ENCODE results near the gene TECPR2. TPM values are rescaled to one million over a fixed set of nuclear protein-coding genes. Genes with fewer than 3 reads are reported as not detected.
"Not testable (repeated sequence)": the region's sequence is repeated elsewhere in the genome, so short reads cannot be mapped to it uniquely, and the experiment has no call there.

The TECPR2 gene
- total RNA-seq, 2 donors from 2014 or later, result 8.7 to 9.7 TPM

DNA sequence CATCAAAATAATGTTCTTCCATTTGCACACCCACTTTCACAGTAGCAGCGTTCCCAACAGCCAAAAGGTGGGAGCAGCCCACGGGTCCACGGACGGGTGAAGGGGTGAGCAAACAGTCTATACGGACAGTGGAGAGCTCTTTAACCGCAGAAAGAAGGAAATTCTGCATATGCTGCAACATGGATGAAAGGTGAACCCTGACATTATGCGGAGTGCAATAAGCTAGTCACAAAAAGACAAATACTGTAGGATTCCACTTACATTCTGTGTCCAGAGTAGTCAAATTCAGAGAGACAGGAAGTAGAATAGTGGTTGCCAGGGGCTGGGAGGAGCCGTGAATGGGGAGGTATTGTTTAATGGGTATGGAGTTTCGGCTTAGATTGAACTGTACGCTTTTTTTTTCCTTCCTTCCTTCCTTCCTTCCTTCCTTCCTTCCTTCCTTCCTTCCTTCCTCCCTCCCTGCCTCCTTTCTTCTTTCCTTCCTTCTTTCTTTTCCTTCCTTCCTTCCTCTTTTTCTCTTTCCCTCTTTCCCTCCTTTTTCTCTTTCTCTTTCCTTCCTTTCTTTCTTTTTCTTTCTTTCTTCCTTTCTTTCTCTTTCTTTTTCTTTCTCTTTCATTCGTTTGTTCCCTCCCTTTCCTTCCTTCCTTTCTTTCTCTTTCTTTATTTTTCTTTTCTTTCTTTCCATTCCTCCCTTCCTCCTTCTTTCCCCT lies 162.6 kb downstream of the TECPR2 start:
- Mint-ChIP-seq H3K4me3 (peak overlapping the region; percentile 89 to 93), H3K9me3 (no peaks in the 10 kb centered on the region), H3K36me3 (ENCODE audit: insufficient read depth in 2 of 2) (no peaks in the 10 kb centered on the region), H3K27ac (peak overlapping the region; percentile 79), H3K4me1 (ENCODE audit: low read depth) (peaks cover 29% of the 10 kb centered on the region), H3K27me3 (ENCODE audit: low read depth) (peaks cover 8% of the 10 kb centered on the region)
- peak in 1 of 2 donors; percentile 38 for DNase-seq
- peak; percentile 5 to 20 for ATAC-seq (replicated peaks in 1 of 2)

- Mint-ChIP-seq H3K27me3 (ENCODE audit: low read depth) (peaks cover 8% of the 10 kb centered on the region), H3K4me1 (ENCODE audit: low read depth) (peaks cover 29% of the 10 kb centered on the region), H3K9me3 (no peaks in the 10 kb centered on the region), H3K27ac (peak overlapping the region; percentile 79), H3K4me3 (peak overlapping the region; percentile 89 to 93), H3K36me3 (ENCODE audit: insufficient read depth in 2 of 2) (no peaks in the 10 kb centered on the region)
- no peak for DNase-seq
- no peak for ATAC-seq (replicated peaks in 1 of 2)
Measured at GRCh38 chr14:102525929-102526497, 163.3 kb downstream of the TECPR2 start.

- H3K4me3 Mint-ChIP-seq, result no peak overlapping the region
- H3K27me3 Mint-ChIP-seq (ENCODE audit: low read depth), result no peaks in the 10 kb centered on the region
- no peaks in the 10 kb centered on the region for H3K36me3 Mint-ChIP-seq (ENCODE audit: insufficient read depth in 2 of 2)
- no peaks in the 10 kb centered on the region for H3K9me3 Mint-ChIP-seq
- H3K4me1 Mint-ChIP-seq (ENCODE audit: low read depth), result peaks cover 18% of the 10 kb centered on the region
- DNase-seq (no peak), ATAC-seq (replicated peaks in 1 of 2) (no peak)
- H3K27ac Mint-ChIP-seq, result no peak overlapping the region
Measured at GRCh38 chr14:102528431-102529170, 165.9 kb downstream of the TECPR2 start.

DNA sequence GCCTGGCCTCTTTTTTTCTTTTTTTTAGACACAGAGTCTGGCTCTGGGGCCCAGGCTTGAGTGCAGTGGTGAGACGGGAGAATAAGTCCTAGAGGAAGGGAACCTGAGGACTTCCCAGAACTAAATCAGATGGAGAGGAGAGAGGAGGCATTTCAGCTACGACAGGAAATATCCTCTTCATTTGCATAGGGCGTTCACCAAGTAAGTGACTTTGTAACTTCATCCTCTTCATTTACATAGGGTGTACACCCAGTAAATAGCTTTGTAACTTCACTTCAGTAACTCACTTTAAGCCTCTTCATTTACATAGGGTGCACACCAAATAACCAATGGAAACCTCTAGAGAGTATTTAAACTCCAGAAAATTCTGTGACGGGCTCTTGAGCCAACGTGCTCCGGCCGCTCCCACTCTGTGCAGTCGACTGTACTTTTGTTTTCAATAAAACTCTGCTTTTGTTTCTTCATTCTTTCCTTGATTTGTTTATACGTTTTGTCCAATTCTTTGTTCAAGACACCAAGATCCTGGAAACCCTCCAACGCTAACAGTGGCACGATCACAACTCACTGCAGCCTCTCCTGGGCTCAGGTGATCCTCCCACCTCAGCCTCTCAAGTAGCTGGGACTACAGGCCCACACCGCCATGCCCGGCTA lies 168.2 kb downstream of the TECPR2 start:
- Mint-ChIP-seq H3K36me3 (ENCODE audit: insufficient read depth in 2 of 2) (no peaks in the 10 kb centered on the region), H3K27ac (no peak overlapping the region), H3K4me1 (ENCODE audit: low read depth) (peaks cover under 1% of the 10 kb centered on the region), H3K27me3 (ENCODE audit: low read depth) (no peaks in the 10 kb centered on the region), H3K9me3 (no peaks in the 10 kb centered on the region), H3K4me3 (no peak overlapping the region)
- ATAC-seq (replicated peaks in 1 of 2) (no peak), DNase-seq (no peak)

DNA sequence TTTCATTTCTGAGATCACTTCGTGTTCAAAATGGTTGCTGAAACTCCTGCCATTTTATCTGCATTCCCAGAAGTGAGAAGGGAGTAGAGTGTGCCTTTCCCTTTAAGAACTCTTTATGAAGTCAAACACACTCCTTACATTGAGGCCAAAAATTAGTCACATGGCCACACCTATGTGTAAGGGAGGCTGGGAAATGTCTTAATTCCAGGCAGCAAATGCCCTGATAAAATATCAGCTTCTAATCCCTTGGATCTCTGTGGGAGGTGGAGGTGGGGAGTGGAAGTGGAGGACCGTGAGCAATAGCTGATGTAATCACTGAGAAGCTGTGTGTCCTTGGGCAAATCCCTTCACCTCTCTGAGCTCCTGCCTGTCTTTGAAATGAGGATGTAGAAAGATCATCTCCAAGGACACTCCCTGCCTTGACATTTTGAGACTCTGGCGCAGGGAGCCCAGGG lies 169.5 kb downstream of the TECPR2 start:
- H3K4me3 Mint-ChIP-seq, result no peak overlapping the region
- H3K27me3 Mint-ChIP-seq (ENCODE audit: low read depth), result no peaks in the 10 kb centered on the region
- no peak for DNase-seq

DNA sequence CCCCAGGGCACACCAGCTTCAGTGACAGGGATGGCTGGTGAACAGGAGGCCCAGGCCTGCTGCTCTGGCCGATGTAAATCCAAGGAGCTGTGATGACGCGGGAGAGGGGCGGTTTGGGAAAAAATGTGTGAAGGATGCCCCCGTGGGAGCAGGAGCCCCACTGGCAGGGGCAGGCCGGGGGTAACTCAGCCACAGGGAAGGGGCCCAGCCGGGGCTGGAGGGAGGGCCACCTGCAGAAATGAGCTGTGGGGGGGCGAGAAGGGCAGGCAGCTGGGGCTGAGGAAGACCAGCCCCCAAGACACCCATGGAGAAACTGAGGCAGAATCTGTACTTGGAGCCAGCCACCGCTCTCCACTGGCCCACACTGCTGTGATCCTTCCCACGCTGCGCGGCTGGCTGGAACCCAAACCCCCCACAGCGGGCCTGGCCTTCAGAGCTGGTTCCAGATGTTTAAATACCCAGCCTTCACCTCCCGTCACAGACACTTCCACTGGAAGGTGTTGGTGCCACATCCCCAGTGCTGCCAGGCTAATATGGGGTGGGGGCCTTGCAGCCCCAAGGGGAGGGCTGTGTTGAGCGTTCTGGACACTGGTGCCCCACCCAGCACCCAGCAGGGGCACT lies 175.3 kb downstream of the TECPR2 start:
- no peaks in the 10 kb centered on the region for H3K4me1 Mint-ChIP-seq (ENCODE audit: low read depth)
- H3K27me3 Mint-ChIP-seq (ENCODE audit: low read depth), result peaks cover 3% of the 10 kb centered on the region
- no peaks in the 10 kb centered on the region for H3K9me3 Mint-ChIP-seq
- no peak for ATAC-seq (replicated peaks in 1 of 2)
- H3K27ac Mint-ChIP-seq, result no peak overlapping the region
- H3K36me3 Mint-ChIP-seq (ENCODE audit: insufficient read depth in 2 of 2), result no peaks in the 10 kb centered on the region
- H3K4me3 Mint-ChIP-seq, result no peak overlapping the region
- DNase-seq, result no peak

More for the DNA sequence above, 169.5 kb downstream of the TECPR2 start:
- no peaks in the 10 kb centered on the region for H3K36me3 Mint-ChIP-seq (ENCODE audit: insufficient read depth in 2 of 2)
- H3K4me1 Mint-ChIP-seq (ENCODE audit: low read depth), result no peaks in the 10 kb centered on the region
- no peak for ATAC-seq (replicated peaks in 1 of 2)
- H3K9me3 Mint-ChIP-seq, result no peaks in the 10 kb centered on the region
- no peak overlapping the region for H3K27ac Mint-ChIP-seq

DNA sequence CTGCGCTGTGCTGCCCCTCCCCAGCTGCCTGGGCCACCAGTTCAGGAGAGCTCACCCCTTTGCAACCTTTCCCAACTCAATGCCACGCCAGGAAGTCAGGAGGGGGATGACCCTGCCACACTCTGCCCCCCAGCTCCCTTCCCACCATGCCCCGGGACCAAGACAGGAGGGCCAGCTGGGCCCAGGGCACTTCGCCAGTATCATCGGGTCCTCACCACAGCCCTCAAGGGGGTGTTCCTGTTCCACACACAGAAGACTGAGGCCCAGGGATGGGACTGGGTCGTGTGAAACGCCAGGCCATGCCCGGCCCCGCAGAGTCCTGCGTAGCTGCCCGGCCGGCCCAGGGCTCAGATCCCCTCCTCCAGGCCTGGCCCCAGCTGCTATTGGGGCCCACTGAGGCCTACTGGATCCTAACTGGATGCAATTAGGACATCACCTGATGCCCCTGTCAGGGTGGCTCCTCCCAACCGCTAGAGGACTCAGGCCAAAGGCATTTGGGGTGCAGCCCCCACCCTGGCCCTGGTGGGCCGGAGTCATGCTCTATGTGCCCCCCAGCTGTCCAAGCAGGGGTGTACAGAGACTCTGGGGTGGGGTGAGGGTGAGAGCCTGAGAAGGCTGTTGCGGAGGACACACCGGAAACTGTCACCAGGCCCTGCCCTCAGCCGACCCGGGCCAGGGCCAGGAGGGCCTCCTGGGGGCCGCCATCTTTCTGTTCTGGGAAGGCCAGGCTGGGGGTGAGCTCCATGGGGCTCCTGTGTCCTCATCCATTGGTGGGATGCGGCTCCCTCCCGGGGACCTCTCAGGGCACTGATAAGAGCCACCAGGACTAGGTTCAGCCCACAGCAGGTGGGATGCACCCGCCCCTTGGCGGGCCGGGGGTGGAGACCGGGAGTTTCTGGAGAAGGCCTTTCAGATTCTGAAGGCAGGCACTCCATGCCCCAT lies 176.1 kb downstream of the TECPR2 start:
- no peak overlapping the region for H3K4me3 Mint-ChIP-seq
- ATAC-seq (replicated peaks in 1 of 2), result no peak
- H3K4me1 Mint-ChIP-seq (ENCODE audit: low read depth), result no peaks in the 10 kb centered on the region

DNA sequence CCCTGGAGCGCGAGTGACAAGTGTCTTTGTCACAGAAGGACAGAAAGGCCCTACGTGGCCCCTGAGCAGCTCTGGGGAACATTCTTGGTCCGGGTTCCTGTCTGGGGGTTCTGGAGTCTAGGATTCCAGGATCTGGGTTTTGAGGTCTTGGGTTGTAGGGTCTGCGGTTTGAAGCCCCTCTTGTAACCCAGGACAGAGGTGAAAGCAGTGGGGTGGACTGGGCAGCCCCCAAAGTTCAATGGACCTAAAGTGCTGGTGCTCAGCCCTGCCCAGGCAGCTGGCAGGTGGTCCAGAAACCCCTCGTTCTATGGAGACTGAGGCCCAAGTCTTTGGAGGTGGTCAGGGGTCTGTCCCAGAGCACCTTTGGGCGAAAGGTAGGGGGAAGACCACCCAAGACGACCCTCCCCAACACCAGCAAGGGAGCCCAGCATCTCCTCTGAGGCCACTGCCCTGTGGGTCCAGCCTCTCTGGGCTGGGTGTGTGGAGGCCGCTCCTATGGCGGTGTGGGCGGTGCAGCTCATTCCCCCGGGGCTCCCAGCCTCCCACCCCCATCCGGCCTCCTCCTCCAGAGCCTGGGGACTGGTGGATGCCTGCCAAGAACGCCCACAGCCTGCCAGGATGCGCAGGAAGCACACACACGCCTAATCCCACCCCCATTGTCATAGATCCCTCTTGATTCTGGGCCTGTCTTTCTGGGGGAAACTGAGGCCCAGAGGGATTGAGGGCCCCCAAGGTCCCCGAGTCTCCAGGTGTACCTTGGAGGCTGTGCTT lies 177.0 kb downstream of the TECPR2 start:
- DNase-seq (no peak), ATAC-seq (replicated peaks in 1 of 2) (no peak)
- no peaks in the 10 kb centered on the region for H3K9me3 Mint-ChIP-seq
- H3K4me3 Mint-ChIP-seq, result no peak overlapping the region
- H3K36me3 Mint-ChIP-seq (ENCODE audit: insufficient read depth in 2 of 2), result no peaks in the 10 kb centered on the region
- H3K4me1 Mint-ChIP-seq (ENCODE audit: low read depth), result no peaks in the 10 kb centered on the region
- H3K27ac Mint-ChIP-seq, result no peak overlapping the region
- H3K27me3 Mint-ChIP-seq (ENCODE audit: low read depth), result peaks cover 12% of the 10 kb centered on the region

More for the DNA sequence above, 176.1 kb downstream of the TECPR2 start:
- Mint-ChIP-seq H3K36me3 (ENCODE audit: insufficient read depth in 2 of 2) (no peaks in the 10 kb centered on the region), H3K9me3 (no peaks in the 10 kb centered on the region), H3K27me3 (ENCODE audit: low read depth) (peaks cover 7% of the 10 kb centered on the region), H3K27ac (no peak overlapping the region)
- no peak for DNase-seq

DNA sequence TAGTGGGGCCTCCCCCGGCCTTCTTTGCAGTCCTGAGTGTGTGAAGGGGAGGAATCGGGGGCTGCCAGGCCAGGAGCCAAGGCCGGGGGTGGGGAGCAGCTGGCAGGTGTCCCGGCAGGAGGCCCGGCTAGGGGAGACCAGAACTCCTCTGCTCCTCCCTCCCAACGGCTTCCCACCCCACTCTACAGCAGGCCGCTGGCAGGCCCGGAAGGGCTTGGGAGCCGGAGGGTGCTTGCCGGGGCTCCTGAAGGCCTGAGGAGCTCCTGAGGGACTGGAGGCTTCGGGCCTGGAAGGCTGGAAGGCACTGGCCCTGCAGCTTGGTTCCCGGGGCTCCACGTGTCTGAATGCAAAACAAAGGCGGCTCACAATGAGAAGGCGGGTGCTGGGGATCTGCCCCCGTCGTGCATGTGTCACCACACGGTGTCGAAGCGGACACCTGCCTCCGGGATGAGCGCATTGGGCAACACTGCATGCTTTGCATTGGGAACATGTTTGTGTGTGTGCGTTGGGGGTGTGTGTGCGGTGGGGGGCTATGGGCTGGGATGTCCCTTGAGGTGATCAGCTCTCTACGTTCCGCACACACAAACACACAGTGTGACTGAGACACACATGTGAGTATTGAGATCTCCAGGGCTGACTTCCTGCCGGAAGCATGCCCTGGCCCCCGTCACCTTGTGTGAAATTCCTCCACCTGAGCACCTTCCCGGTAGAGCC lies 177.7 kb downstream of the TECPR2 start:
- DNase-seq (no peak), ATAC-seq (replicated peaks in 1 of 2) (no peak)
- Mint-ChIP-seq H3K36me3 (ENCODE audit: insufficient read depth in 2 of 2) (no peaks in the 10 kb centered on the region), H3K27me3 (ENCODE audit: low read depth) (peaks cover 17% of the 10 kb centered on the region), H3K9me3 (no peaks in the 10 kb centered on the region), H3K27ac (no peak overlapping the region), H3K4me1 (ENCODE audit: low read depth) (no peaks in the 10 kb centered on the region), H3K4me3 (no peak overlapping the region)

- H3K27ac Mint-ChIP-seq; H3K36me3 Mint-ChIP-seq (ENCODE audit: insufficient read depth in 2 of 2); DNase-seq; H3K4me1 Mint-ChIP-seq (ENCODE audit: low read depth); H3K4me3 Mint-ChIP-seq; ATAC-seq (replicated peaks in 1 of 2); H3K9me3 Mint-ChIP-seq: not testable (repeated sequence)
- peaks cover 23% of the 10 kb centered on the region for H3K27me3 Mint-ChIP-seq (ENCODE audit: low read depth)
Measured at GRCh38 chr14:102541029-102541491, 178.3 kb downstream of the TECPR2 start.

DNA sequence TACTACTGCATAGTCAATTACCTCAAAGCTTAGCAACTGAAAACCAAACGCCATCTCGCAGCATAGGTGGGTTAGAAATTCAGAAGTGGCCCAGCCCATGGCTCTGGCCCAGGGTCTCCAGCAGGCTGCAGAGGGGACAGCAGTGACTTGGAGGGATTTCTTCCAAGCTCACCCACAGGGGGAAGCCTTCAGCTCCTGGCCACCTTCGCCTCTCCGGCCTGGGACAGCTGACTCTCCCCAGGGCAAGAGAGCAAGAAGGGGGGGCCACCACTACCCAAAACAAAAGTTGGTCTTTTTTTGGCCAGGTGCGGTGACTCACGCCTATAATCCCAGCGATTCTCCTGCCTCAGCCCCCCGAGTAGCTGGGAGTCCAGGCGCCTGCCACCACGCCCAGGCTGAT lies 179.0 kb downstream of the TECPR2 start:
- no peak overlapping the region for H3K27ac Mint-ChIP-seq
- no peaks in the 10 kb centered on the region for H3K36me3 Mint-ChIP-seq (ENCODE audit: insufficient read depth in 2 of 2)
- H3K4me1 Mint-ChIP-seq (ENCODE audit: low read depth), result no peaks in the 10 kb centered on the region
- no peak overlapping the region for H3K4me3 Mint-ChIP-seq
- DNase-seq (no peak), ATAC-seq (replicated peaks in 1 of 2) (no peak)
- peaks cover 30% of the 10 kb centered on the region for H3K27me3 Mint-ChIP-seq (ENCODE audit: low read depth)
- H3K9me3 Mint-ChIP-seq, result no peaks in the 10 kb centered on the region
